Vagina (tissue), 2 donors: ENCODE results near the gene ZNF260. TPM values are rescaled to one million over a fixed set of nuclear protein-coding genes. Genes with fewer than 3 reads are reported as not detected.

Source experiments
- DNase-seq, 2 donors: peaks; one replicate each; pipeline ENCODE4 v3.0.0-alpha.2; 2017; ENCODE audit errors: extremely low spot score in 2 of 2
- H3K27ac ChIP-seq: fragments of 200-600 bp; sonication (generic); one replicate; pipeline ENCODE4 v1.5.1; 2019
- H3K27me3 ChIP-seq: fragments of 200-600 bp; sonication (generic); one replicate; pipeline ENCODE4 v1.5.1; 2019
- H3K36me3 ChIP-seq, 2 donors: fragments of 200-600 bp; sonication (generic); one replicate each; pipeline ENCODE4 v1.5.1; 2017 to 2019
- H3K4me1 ChIP-seq: fragments of 200-600 bp; sonication (generic); one replicate; pipeline ENCODE4 v1.5.1; 2019
- H3K4me3 ChIP-seq, 2 donors: fragments of 200-600 bp; sonication (generic); 1 replicate in 1 of 2; 2 replicates in 1 of 2; pipeline ENCODE4 v1.5.1; 2016 to 2019
- H3K9me3 ChIP-seq: fragments of 200-600 bp; sonication (generic); one replicate; pipeline ENCODE4 v1.5.1; 2019
- CTCF ChIP-seq, 3 experiments: fragments of 450-650 bp in 2 of 3; fragments of 200-600 bp in 1 of 3; sonication (generic) in 1 of 3; IDR thresholded peaks; one replicate each; pipeline ENCODE4 v1.5.1; 2017 to 2019; ENCODE audit warnings: antibody characterized with exemption in 3 of 3, mild to moderate bottlenecking in 2 of 3, moderate library complexity in 2 of 3
- POLR2A ChIP-seq, 2 donors: fragments of 450-650 bp; IDR thresholded peaks; one replicate each; pipeline ENCODE4 v1.6.1; 2017; ENCODE audit warnings: antibody characterized with exemption in 2 of 2, mild to moderate bottlenecking in 2 of 2, moderate library complexity in 2 of 2
- POLR2AphosphoS5 ChIP-seq, 2 donors: sonication (generic); formaldehyde crosslinking; IDR thresholded peaks; one replicate each; pipeline ENCODE4 v1.9.0; 2017; ENCODE audit warnings: antibody characterized with exemption in 2 of 2, mild to moderate bottlenecking in 2 of 2, low read depth in 1 of 2; ENCODE audit not compliant: insufficient read depth in 1 of 2
- intact Hi-C: fragments of 100-400 bp; cut with DNase I; formaldehyde crosslinking; loops from one replicate; pipeline ENCODE4 v1.15.1; 2023
- total RNA-seq: library from RNA; depleted of rRNA; stranded (reverse); fragments of >200 nt; gene quantifications from one replicate; pipeline ENCODE4 v1.2.3, GENCODE V29; 2016

The ZNF260 gene
- total RNA-seq, 1 donor from 2014 or later = 6.4 TPM

GRCh38 chr19:36528921-36529518 lies 949 bp upstream of the ZNF260 start:
- Histone ChIP-seq H3K4me3 (peak overlapping the region; percentile 75 to 81), H3K27me3 (no peaks in the 10 kb centered on the region), H3K9me3 (peaks cover 11% of the 10 kb centered on the region), H3K36me3 (peaks cover 0 to 40% of the 10 kb centered on the region in 2 donors), H3K27ac (peak overlapping the region; percentile 87), H3K4me1 (peaks cover 18% of the 10 kb centered on the region)
- no peak for TF ChIP-seq POLR2AphosphoS5 (IDR thresholded peaks at IDR 0.05; ENCODE audit: insufficient read depth in 1 of 2, low read depth in 1 of 2)
- DNase-seq = no peak
- intact Hi-C loops = no loop called here

GRCh38 chr19:36527873-36528193 lies 238 bp downstream of the ZNF260 start:
- intact Hi-C loops = no loop called here
- H3K27me3 ChIP-seq = no peaks in the 10 kb centered on the region
- TF ChIP-seq CTCF (IDR thresholded peaks at IDR 0.05) (no peak), POLR2AphosphoS5 (IDR thresholded peaks at IDR 0.05; ENCODE audit: insufficient read depth in 1 of 2, low read depth in 1 of 2) (no peak), POLR2A (IDR thresholded peaks at IDR 0.05) (no peak)
- H3K4me3 ChIP-seq = peak overlapping the region; percentile 75 to 81
- peaks cover 0 to 41% of the 10 kb centered on the region in 2 donors for H3K36me3 ChIP-seq
- H3K27ac ChIP-seq = peak overlapping the region; percentile 87
- H3K9me3 ChIP-seq = peaks cover 6% of the 10 kb centered on the region
- H3K4me1 ChIP-seq = peaks cover 18% of the 10 kb centered on the region
- DNase-seq = no peak

GRCh38 chr19:36527341-36527740 lies 730 bp downstream of the ZNF260 start:
- DNase-seq = no peak
- intact Hi-C loops = no loop called here
- peak overlapping the region; percentile 87 for H3K27ac ChIP-seq
- peak overlapping the region; percentile 75 to 81 for H3K4me3 ChIP-seq
- TF ChIP-seq POLR2A (IDR thresholded peaks at IDR 0.05) (no peak), CTCF (IDR thresholded peaks at IDR 0.05) (no peak), POLR2AphosphoS5 (IDR thresholded peaks at IDR 0.05; ENCODE audit: insufficient read depth in 1 of 2, low read depth in 1 of 2) (no peak)
- H3K36me3 ChIP-seq = peaks cover 0 to 41% of the 10 kb centered on the region in 2 donors
- H3K4me1 ChIP-seq = peaks cover 18% of the 10 kb centered on the region
- H3K9me3 ChIP-seq = peaks cover 9% of the 10 kb centered on the region
- no peaks in the 10 kb centered on the region for H3K27me3 ChIP-seq

- Histone ChIP-seq H3K27me3 (no peaks in the 10 kb centered on the region), H3K4me1 (peaks cover 18% of the 10 kb centered on the region), H3K9me3 (peaks cover 17% of the 10 kb centered on the region), H3K27ac (no peak overlapping the region), H3K4me3 (no peak overlapping the region), H3K36me3 (peaks cover 0 to 47% of the 10 kb centered on the region in 2 donors)
- TF ChIP-seq POLR2A (IDR thresholded peaks at IDR 0.05) (no peak), POLR2AphosphoS5 (IDR thresholded peaks at IDR 0.05; ENCODE audit: insufficient read depth in 1 of 2, low read depth in 1 of 2) (no peak), CTCF (IDR thresholded peaks at IDR 0.05) (no peak)
- intact Hi-C loops = no loop called here
- no peak for DNase-seq
Measured at GRCh38 chr19:36526581-36526980, 1.5 kb downstream of the ZNF260 start.

- Histone ChIP-seq H3K4me3 (no peak overlapping the region), H3K27ac (no peak overlapping the region), H3K36me3 (peaks cover 3 to 65% of the 10 kb centered on the region in 2 donors), H3K27me3 (no peaks in the 10 kb centered on the region), H3K4me1 (peaks cover 18% of the 10 kb centered on the region), H3K9me3 (peaks cover 37% of the 10 kb centered on the region)
- DNase-seq = no peak
- intact Hi-C loops = no loop called here
- no peak for TF ChIP-seq POLR2A (IDR thresholded peaks at IDR 0.05)
- no peak for TF ChIP-seq POLR2AphosphoS5 (IDR thresholded peaks at IDR 0.05; ENCODE audit: insufficient read depth in 1 of 2, low read depth in 1 of 2)
- TF ChIP-seq CTCF (IDR thresholded peaks at IDR 0.05) = no peak
Measured at GRCh38 chr19:36524617-36525016, 3.5 kb downstream of the ZNF260 start.
